Urothelium cell line (cell line): Measurements from ENCODE around the gene SIRPD.
"Not testable (repeated sequence)": the region's sequence is repeated elsewhere in the genome, so short reads cannot be mapped to it uniquely, and the experiment has no call there.

Experiments used
- DNase-seq: peaks from one replicate; pipeline ENCODE4 v3.0.0; 2011; ENCODE audit warnings: low spot score, mixed read lengths
- FAIRE-seq: peaks from 2 replicates; lab custom pipeline; 2011; peaks lifted over from hg19 to GRCh38; lab: Jason Lieb, UNC

The SIRPD gene

DNA sequence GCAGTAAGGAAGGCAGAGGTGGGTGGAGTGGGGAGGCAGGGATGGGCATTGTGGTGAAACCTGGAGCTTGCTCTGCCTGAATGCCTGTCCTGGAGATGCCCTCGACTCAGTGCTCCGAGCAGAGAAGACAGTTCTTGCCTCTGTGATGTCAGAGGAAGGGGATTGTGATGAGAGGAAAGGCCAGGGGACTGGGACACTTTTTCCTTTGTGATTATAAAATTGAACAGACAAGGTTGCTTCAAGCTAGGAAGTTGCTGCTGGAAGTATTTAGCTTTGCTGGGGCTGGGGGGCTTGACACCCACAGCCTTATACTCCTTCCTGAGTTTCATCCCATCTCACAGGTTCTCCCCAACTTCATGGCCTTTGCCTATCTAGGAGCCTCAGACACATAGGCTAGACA lies at the start of gene SIRPD:
TSS of gene SIRPD (minus strand) at position 101 of the 400 bp plus-strand sequence. CDS start at position 49, 52 bp downstream.
- DNase-seq, result no peak
- no peak for FAIRE-seq

DNA sequence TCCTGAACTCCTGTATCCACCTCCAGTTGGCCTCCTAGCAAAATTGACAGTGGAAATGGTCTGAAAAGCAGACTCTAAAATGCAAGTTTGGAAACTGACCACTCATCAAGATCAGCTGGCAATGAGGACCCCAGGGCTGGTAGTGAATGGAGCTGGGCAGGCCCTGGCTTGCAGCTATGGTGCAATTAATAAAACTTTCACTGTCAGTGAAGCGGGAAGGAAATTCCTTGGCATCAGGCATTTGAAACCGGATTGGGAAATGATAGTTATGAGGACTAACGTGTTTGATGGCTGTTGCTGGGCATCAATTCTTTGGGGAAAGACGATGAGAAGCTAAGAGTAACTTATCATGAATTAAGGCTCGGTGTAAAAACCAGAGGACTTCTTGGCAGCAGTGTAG lies 43.2 kb upstream of the SIRPD start:
- DNase-seq, result no peak
- FAIRE-seq, result no peak

DNA sequence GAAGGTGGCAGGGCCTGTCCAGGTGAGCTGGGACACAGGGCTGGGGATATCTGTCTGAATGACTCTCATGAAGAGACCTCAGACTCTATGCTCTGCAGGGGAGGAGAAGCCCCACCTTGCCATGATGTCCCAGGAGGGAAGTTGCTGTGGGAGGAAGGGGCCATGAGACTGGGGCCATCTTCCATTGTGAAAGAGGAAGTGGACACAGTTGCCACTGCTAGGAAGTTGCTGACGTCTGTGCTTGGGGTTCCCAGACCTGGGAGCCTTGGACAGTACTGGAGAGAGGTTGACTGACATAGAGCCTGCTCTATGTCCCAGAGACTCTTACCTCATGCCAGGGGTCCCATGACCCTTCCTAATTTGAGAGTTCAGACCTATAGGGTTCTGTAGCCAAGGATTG lies 37.8 kb upstream of the SIRPD start:
- FAIRE-seq, result no peak

DNA sequence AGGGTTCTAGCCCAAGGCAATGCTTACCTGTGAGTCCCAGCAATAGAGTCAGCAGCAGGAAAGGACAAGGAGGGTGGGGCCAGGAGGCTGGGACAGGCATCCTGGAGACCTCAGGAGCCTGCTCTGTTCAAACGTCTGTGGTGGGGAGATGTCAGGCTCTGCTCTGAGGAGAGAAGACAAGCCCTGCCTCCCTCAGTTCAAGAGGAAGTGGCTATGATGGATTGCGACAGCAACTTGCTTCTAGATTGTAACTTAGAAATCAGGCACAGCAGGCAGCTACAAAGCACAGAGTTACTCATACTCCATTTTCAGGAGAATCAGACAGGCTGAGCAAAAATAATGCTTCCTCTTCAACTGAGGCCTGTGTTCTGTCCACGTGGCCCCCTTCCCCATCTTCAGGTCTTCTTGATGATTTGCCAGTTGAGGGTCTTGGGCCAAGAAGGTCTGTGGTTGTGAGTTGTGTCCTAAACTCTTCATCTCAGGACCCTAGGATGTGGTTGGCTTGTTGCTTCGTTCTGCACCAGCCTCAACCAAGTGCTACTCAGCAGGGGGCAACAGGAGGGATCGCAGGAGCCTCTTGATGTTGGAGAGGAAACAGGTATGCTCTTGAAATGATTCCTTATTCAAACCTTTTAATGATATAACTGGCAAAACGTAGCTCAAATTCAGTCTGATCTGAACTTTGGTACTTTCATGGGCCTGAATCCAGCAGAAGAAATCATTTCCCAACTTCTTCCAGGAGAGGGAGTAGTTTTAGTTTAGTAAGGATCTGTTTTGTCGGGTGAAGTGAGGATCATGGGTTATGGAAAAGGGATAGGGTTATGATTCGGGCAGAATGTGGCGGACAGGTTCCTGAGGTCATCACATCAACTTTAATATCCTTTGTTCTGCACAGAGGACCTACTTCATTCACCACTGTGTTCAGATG lies 31.3 kb upstream of the SIRPD start:
- no peak for DNase-seq
- FAIRE-seq, result no peak

More for the DNA sequence above, 37.8 kb upstream of the SIRPD start:
- DNase-seq, result no peak

DNA sequence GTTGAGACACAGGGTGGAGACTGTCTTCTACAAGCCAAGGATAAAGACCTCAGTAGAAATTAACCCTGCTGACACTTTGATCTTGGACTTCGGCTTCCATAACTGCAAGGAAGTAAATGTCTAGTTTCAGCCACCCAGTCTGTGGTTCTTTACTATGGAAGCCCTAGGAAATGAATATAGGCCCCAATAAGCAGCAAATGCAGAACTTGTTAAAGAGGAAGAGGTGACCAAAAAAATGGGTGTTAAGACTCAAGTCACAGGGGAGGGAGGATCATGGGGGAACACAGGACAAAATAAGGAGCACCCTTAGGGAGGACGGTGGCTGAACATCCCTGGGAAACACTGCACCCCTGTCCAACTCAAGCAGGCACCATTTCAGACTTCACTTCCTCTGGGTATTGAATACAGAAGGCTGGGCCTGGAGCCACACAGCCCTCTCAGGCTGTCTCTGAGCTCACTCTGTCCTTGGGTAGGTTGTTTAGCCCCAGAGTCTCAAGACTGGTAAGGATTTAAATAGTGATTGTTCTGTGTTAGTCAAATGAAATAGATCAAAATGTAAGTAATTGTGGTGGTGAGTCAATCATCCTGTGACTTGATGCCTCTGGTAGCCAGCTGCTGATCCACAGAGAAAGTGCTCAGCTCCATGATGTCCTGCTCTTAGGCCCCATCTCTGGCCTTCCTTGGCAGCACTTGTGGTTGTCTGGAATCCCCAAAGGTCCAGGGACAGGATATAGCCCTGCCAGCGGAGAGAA lies 30.5 kb upstream of the SIRPD start:
- DNase-seq (no peak), FAIRE-seq (no peak)

DNA sequence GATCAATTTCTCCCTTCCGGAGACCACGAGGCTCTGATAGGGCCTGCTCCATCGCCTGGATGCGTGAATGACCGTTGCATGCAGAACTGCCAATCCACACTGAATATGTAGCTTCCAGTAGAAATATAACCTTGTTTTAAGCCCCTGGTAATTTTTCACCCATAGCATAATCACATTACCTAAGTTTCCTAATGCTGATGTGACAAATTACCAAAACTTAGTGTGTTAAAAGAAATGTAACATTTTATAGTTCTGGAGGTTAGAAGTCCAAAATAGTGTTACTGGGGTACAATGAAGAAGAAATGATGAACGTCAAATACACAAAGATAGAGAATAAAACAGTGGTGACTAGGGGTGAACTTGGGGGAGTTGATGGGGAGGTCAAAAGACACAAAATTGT lies 22.0 kb upstream of the SIRPD start:
- no peak for DNase-seq

DNA sequence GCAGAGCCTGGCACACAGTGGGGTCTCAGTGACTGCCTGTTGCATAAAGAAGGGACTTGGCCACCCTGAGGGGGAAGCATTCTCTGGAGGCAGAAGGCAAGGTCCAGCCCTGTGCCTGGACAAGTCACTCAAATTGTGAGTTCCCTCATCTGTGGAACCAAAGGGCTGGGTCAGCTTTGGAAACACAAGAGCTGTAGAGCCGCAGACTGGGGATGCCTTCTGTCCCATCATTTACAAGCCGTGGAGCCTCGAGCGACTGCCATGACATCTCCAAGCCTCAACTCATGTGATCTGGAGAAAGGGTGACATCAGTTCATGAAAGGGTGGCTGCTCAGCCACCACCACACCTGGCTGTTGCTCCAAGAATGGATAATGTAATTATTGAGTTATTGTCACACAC lies 20.4 kb upstream of the SIRPD start:
- DNase-seq (no peak), FAIRE-seq (no peak)

More for the DNA sequence above, 22.0 kb upstream of the SIRPD start:
- FAIRE-seq, result no peak

DNA sequence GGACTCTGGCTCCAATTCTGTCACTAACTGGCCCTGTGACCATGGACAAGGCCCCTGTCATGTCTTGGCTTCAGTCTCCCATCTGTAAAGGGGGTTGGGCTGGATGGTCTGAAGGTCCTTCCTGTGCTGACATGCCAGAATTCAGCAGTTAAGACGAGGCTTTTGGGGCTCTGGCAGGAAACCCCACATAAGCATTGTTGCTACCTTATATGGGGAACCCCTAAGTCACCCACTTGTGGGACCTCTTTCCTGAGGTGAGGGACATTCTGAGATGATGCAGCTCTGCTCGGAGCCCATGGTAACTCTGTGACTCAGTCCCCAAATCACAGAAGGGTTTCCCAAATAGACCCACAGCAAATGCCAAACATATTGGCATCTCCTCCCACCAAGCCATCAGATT lies 19.8 kb upstream of the SIRPD start:
- not testable (repeated sequence) for DNase-seq, FAIRE-seq

DNA sequence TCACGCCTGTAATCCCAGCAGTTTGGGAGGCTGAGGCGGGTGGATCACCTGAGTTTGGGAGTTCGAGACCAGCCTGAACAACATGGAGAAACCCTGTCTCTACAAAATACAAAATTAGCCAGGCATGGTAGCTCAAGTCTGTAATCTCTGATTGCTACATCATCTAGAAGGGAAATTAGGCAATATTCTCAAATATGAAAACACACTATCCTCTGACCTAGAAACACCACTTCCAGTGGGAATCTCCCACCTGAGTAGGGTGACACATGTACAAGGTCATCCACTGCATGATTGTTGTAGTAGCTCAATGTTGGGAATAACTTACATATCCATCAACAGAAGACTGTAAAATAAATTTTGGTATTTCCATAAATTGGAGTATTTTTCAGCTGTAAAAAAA lies 19.1 kb upstream of the SIRPD start:
- no peak for DNase-seq
- FAIRE-seq, result no peak

DNA sequence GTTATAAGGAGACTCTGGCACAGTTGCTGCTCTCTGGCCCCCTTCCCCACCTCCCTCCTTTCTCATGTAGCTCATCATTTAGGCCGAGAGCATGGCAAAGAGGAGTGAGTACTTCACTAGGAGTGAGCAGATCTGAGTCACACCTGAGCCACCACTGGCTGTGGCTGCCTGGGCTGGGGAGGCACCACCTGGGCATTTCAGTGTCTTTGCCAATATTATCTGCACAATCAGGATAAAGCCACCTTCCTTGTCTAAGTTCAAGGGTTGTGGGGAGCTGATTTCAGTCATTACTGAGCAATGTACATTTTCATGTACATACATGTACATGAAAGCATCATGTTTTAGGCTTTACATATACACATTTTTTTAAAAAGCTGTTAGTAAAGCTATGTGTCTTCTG lies 18.5 kb upstream of the SIRPD start:
- not testable (repeated sequence) for FAIRE-seq, DNase-seq

DNA sequence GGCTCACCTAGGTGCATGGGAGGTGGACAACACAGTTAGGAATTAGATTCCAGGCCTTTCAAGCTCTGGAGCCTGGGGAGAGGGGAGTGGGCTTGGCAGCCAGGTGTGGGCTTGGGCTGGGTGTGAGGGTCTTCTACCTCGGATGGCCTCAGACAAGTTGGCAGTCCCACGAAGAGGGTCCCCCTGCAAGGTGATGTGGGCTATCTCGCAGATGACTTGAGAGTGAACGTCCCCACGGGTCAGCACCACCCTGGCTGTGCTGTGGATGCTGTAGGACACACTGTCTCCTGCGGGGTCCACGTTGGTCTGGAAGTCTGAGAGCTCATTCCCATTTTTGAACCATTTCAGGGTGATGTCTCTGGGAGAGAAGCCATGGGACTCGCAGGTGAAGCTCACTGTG lies 14.1 kb upstream of the SIRPD start:
- not testable (repeated sequence) for DNase-seq, FAIRE-seq

DNA sequence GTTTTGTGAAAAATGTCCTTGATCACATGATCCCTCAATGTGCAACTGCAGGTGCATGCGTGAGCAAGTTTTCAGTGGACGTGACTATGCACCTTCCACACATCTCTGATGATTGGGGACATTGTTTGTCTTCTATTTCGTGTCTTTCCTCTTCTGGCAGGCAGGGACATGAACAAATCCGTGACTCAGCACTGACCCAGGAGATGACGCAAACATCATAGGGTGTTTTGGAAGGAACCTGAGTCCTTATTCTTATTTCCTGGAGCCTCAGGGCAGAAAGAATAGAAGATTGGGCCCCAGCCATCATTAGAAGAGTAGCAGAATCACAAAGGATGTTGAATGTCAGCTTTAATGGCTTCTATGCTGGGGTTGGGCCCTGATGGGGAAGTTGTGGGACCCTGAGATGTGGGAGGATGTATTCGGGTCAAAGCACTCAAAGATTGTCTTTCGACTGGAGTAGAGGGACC lies 11.9 kb upstream of the SIRPD start:
- FAIRE-seq (no peak), DNase-seq (no peak)

DNA sequence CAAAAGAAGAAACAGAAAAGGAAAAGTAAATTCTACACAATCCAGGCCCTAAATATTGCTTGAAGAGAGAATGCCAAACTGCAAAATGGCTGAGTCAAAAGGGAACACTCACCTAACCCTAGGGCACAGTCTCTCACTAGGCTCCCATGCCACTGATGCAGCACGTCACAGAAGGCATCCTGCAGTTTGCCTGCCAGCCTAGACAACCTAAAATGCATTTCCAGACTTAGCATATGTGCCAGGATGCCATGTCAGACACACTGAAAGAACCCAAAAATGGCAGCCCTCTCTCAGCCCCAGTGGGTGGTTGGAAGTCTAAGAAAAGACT lies 10.6 kb upstream of the SIRPD start:
- DNase-seq, result no peak
- FAIRE-seq, result no peak

DNA sequence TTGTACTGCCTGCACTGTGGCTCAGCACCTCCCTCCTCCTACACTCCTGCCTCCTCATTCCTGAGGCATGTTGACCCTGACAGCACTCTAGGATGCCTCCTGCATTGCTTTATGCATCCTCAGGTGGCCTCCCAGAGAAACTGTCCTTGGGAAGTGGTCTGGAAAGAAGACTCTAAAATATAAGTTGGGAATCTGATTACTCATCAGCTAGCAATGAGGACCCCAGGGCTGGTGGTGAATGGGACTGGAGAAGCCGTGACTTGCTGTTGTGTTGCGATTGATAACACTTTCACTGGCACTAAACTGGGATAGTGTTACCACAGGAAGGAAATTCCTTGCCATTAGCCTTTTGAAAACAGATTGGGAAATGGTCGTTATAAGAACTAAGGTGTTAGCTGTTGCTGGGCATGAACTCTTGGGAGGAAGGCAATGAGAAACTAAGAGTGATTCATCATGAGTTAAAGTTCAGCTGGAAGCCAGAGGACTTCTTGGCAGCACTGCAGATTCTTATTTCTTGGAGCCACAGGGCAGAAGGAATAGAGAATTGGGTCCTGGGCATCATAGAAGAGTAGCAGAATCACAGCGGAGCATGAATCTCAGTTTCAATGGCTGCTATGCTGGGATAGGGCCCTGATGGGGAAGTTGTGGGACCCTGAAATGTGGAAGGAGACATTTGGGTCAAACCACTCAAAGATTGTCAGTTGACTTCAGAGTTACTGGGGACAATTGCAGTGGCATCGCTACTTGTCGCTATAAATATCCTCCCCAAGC lies 10.1 kb upstream of the SIRPD start:
- DNase-seq (peak; percentile 43), FAIRE-seq (no peak)

DNA sequence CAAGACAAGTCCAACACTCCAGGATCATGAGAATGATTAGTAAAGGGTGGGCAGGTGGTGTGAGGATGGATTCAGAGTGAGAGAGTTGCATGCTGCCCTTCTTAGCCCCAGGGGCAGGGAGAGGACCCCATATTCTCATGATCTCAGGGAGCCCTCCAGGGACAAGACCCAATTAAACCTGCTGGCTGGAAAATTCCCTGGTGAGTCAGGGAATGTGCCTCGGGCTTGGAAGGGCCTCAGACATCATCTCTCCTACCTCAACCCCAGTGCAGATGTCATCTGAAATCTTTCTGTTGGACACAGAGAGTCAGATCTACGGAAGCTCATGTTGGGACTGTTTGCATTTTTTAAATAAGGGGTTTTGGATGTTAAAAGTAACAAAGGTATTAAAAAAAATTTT lies 9.2 kb upstream of the SIRPD start:
- DNase-seq, result no peak
- FAIRE-seq, result no peak

DNA sequence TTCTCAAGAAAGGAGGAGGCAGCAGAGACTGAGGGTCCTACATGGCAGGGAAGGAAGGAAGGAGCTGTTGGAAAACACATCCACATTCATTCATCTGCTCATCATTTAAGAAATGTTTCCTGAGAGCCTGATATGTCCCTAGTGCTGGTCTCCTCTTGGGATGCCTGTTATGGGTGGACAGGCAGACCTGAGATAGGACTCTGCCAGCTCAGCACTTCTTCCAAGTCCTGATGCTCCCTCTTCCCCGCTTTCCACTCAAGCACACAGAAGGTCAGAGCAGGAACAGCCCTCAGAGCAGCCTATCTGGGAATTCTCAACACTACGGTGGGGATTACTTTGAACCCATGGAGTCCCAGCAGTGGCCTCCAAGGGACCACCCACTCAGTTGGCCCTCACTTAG lies 8.0 kb upstream of the SIRPD start:
- no peak for FAIRE-seq

DNA sequence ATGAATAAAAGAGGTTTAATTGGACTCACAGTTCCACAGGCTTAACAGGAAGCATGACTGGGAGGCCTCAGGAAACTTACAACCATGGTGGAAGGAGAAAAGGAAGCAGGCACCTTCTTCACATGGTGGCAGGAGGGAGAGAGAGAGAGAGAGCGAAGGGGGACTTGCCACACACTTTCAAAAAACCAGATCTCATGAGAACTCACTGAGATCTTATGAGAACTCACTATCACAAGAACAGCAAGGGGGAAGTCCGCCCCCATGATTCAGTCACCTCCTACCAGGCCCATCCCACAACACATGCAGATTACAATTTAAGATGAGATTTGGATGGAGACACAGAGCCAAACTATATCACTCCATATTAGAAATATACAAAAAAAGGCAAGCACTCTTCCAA lies 6.1 kb upstream of the SIRPD start:
- FAIRE-seq (no peak), DNase-seq (no peak)

More for the DNA sequence above, 8.0 kb upstream of the SIRPD start:
- no peak for DNase-seq

DNA sequence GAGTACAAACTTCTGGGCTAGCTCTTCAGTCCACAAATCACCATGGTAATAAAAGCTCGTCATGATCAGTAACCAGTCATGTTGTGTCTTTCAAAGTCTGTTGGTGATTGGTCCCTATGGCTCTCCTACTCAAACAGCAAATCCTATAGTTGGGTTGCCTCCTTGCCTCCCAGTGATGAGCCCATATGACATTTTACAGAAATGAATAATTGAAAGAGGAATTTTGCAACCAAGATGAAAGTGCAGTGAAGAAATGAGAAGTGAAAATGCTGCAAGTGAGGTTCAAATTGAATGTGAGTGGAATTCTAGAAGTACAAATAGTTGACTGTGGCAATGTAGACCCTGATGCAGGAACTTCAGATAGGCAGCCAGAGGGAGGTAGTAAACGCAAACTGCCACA lies 5.1 kb upstream of the SIRPD start:
- no peak for DNase-seq
- no peak for FAIRE-seq

DNA sequence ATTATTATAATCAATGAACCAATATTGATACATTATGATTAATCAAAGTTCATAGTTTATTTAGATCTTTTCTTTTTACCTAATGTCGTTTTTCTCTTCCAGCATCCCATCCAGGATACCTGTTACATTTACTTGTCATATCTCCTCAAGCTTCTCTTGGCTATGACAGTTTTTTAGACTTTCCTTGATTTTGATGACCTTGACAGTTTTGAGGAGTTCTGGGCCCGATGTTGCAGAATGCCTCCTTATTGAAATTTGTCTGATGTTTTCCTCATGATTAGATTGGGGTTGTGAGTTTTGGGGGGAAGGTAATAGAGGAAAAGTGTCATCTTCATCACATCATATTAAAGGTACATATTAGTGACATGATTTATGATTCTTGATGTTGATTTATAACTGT lies 3.8 kb upstream of the SIRPD start:
- FAIRE-seq, result no peak
- DNase-seq, result no peak

DNA sequence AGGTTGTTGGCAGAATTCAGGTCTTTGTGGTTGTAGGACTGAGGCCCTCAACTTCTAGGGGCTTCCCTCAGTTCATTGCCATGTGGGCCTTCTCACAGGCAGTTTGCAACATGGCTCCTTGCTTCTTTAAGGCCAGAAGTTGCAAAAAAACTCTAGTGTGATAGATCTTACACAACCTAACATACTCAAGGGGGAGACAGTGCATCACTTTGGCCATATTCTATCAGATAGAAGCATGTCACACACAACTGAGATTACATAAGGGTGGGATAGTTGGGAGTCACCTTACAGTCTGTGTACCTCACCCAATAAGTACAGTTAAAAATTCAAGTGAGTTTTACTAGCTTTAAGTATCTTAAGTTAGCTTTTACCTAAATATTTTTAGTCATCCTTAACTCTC lies 1.6 kb downstream of the SIRPD start:
- no peak for FAIRE-seq
- DNase-seq, result no peak

DNA sequence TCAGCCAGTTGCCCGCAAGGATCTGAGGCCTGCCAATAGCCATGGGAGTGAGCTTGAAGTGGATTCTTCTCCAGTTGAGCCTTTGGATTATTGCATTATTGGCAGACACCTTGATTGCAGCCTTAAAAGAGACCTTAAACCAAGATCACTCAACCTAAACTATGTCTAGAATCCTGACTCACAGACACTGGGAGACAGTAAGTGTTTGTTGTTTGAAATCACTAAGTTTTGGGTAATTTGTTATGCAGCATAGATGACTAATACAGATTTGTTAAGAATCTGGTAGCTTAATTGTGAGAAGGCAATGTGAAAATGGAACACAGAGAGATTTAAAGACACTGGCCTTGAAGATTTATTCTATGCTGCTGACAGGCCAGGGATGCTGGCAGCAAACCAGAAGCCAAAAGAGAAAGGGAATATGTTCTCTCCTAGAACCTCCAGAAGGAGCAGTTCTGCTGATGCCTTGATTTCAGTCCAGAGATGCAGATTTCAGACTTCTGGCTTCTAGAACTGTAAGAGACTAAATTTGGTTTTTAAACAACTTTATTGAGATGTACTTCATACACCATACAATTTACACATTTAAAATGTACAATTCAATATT lies 17.6 kb downstream of the SIRPD start:
- no peak for FAIRE-seq
- no peak for DNase-seq
